ENCODE data around the gene RNLS.

The RNLS gene

GRCh38 chr10:88428442-88428841 lies 154.7 kb downstream of the RNLS start:
- DNase-seq (ENCODE audit: low spot score) = peak; percentile 5

GRCh38 chr10:88427024-88427423 lies 156.1 kb downstream of the RNLS start:
- no peak for DNase-seq (ENCODE audit: low spot score)

- DNase-seq (ENCODE audit: low spot score) = no peak
Measured at GRCh38 chr10:88424881-88425280, 158.2 kb downstream of the RNLS start.

GRCh38 chr10:88423732-88424131 lies 159.4 kb downstream of the RNLS start:
- no peak for DNase-seq (ENCODE audit: low spot score)

GRCh38 chr10:88421590-88421989 lies 161.5 kb downstream of the RNLS start:
- DNase-seq (ENCODE audit: low spot score) = no peak

GRCh38 chr10:88418871-88419270 lies 164.2 kb downstream of the RNLS start:
- no peak for DNase-seq (ENCODE audit: low spot score)

GRCh38 chr10:88417387-88418030 lies 165.6 kb downstream of the RNLS start:
- DNase-seq (ENCODE audit: low spot score) = no peak

GRCh38 chr10:88416801-88417200 lies 166.3 kb downstream of the RNLS start:
- no peak for DNase-seq (ENCODE audit: low spot score)

- DNase-seq (ENCODE audit: low spot score) = no peak
Measured at GRCh38 chr10:88415533-88416130, 167.5 kb downstream of the RNLS start.

GRCh38 chr10:88413412-88413811 lies 169.7 kb downstream of the RNLS start:
- DNase-seq (ENCODE audit: low spot score) = no peak

GRCh38 chr10:88411772-88412349 lies 171.3 kb downstream of the RNLS start:
- no peak for DNase-seq (ENCODE audit: low spot score)

- DNase-seq (ENCODE audit: low spot score) = no peak
Measured at GRCh38 chr10:88409824-88410223, 173.3 kb downstream of the RNLS start.

GRCh38 chr10:88409236-88409635 lies 173.9 kb downstream of the RNLS start:
- DNase-seq (ENCODE audit: low spot score) = no peak

GRCh38 chr10:88408096-88408495 lies 175.0 kb downstream of the RNLS start:
- no peak for DNase-seq (ENCODE audit: low spot score)

GRCh38 chr10:88404133-88404532 lies 179.0 kb downstream of the RNLS start:
- DNase-seq (ENCODE audit: low spot score) = no peak

GRCh38 chr10:88401671-88402347 lies 181.3 kb downstream of the RNLS start:
- DNase-seq (ENCODE audit: low spot score) = no peak

- no peak for DNase-seq (ENCODE audit: low spot score)
Measured at GRCh38 chr10:88399240-88399639, 183.9 kb downstream of the RNLS start.

GRCh38 chr10:88395677-88396076 lies 187.4 kb downstream of the RNLS start:
- DNase-seq (ENCODE audit: low spot score) = no peak

GRCh38 chr10:88392222-88392621 lies 190.9 kb downstream of the RNLS start:
- DNase-seq (ENCODE audit: low spot score) = no peak

GRCh38 chr10:88390041-88390440 lies 193.1 kb downstream of the RNLS start:
- peak; percentile 72 for DNase-seq (ENCODE audit: low spot score)

- DNase-seq (ENCODE audit: low spot score) = peak; percentile 88
Measured at GRCh38 chr10:88389456-88389855, 193.7 kb downstream of the RNLS start.

- no peak for DNase-seq (ENCODE audit: low spot score)
Measured at GRCh38 chr10:88388324-88388723, 194.8 kb downstream of the RNLS start.
